Neuronal stem cell (in vitro differentiated cells): ENCODE results near the gene NKX2-4.
"Not testable (repeated sequence)": the region's sequence is repeated elsewhere in the genome, so short reads cannot be mapped to it uniquely, and the experiment has no call there.

Experiments
- DNase-seq: peaks from one replicate; pipeline ENCODE4 v3.0.0-alpha.2; 2013; ENCODE audit warnings: low spot score
- H2AFZ ChIP-seq: one replicate; pipeline ENCODE4 v1.6.1; 2013; ENCODE audit warnings: mild to moderate bottlenecking, low read length, inconsistent platforms
- H2AK5ac ChIP-seq: 2 replicates; pipeline ENCODE4 v1.6.1; 2013; ENCODE audit warnings: low read depth, mild to moderate bottlenecking, inconsistent platforms, low read length, moderate library complexity, mixed read lengths
- H2BK120ac ChIP-seq: 2 replicates; pipeline ENCODE4 v1.6.1; 2013; ENCODE audit warnings: low read depth, mild to moderate bottlenecking, inconsistent platforms, low read length, moderate library complexity, mixed read lengths
- H2BK12ac ChIP-seq: one replicate; pipeline ENCODE4 v1.6.1; 2013; ENCODE audit warnings: low read length, inconsistent platforms
- H2BK15ac ChIP-seq: 2 replicates; pipeline ENCODE4 v1.6.1; 2013; ENCODE audit warnings: mild to moderate bottlenecking, low read length, inconsistent platforms, mixed read lengths
- H2BK5ac ChIP-seq: one replicate; pipeline ENCODE4 v1.6.1; 2013; ENCODE audit warnings: inconsistent platforms, mild to moderate bottlenecking, low read length, moderate library complexity
- H3K14ac ChIP-seq: one replicate; pipeline ENCODE4 v1.6.1; 2013; ENCODE audit warnings: low read length, inconsistent platforms
- H3K18ac ChIP-seq: 2 replicates; pipeline ENCODE4 v1.6.1; 2013; ENCODE audit warnings: low read length, inconsistent platforms
- H3K23ac ChIP-seq: 2 replicates; pipeline ENCODE4 v1.6.1; 2013; ENCODE audit warnings: low read depth, mild to moderate bottlenecking, mixed read lengths, low read length, inconsistent platforms; ENCODE audit not compliant: poor library complexity
- H3K27ac ChIP-seq: replicated peaks from 3 replicates; pipeline ENCODE4 v1.5.1; 2013; ENCODE audit warnings: low read length, inconsistent platforms
- H3K27me3 ChIP-seq, 3 experiments: 2 replicates each; pipeline ENCODE4 v1.6.1; 2013; ENCODE audit warnings: low read length in 3 of 3, mild to moderate bottlenecking in 2 of 3, inconsistent platforms in 1 of 3, low read depth in 1 of 3, mixed read lengths in 1 of 3, moderate library complexity in 1 of 3; ENCODE audit not compliant: control insufficient read depth in 3 of 3, insufficient read depth in 3 of 3
- H3K36me3 ChIP-seq, 2 donors: replicated peaks in 1 of 2; 2 replicates each; pipeline ENCODE4 v1.6.1; 2013; ENCODE audit warnings: low read length in 2 of 2; ENCODE audit not compliant: control insufficient read depth in 2 of 2, insufficient read depth in 2 of 2
- H3K4ac ChIP-seq: 2 replicates; pipeline ENCODE4 v1.6.1; 2013; ENCODE audit warnings: inconsistent platforms, mild to moderate bottlenecking, low read length, moderate library complexity
- H3K4me1 ChIP-seq, 2 donors: 1 replicate in 1 of 2; 2 replicates in 1 of 2; pipeline ENCODE4 v1.6.1; 2013; ENCODE audit warnings: low read length in 2 of 2, low read depth in 1 of 2; ENCODE audit not compliant: control insufficient read depth in 2 of 2, insufficient read depth in 1 of 2
- H3K4me2 ChIP-seq: one replicate; pipeline ENCODE4 v1.6.1; 2013; ENCODE audit warnings: mild to moderate bottlenecking, low read length, inconsistent platforms; ENCODE audit not compliant: insufficient read depth, poor library complexity, severe bottlenecking
- H3K4me3 ChIP-seq, 2 donors: 2 replicates each; pipeline ENCODE4 v1.5.1; 2013; ENCODE audit warnings: low read length in 2 of 2, mild to moderate bottlenecking in 2 of 2, inconsistent platforms in 1 of 2, moderate library complexity in 1 of 2
- H3K79me1 ChIP-seq: one replicate; pipeline ENCODE4 v1.6.1; 2013; ENCODE audit warnings: low read depth, mild to moderate bottlenecking, inconsistent platforms, low read length, moderate library complexity
- H3K9ac ChIP-seq: one replicate; pipeline ENCODE4 v1.6.1; 2013; ENCODE audit warnings: mild to moderate bottlenecking, low read depth, low read length, inconsistent platforms; ENCODE audit not compliant: poor library complexity
- H3K9me3 ChIP-seq, 2 donors: replicated peaks in 1 of 2; 2 replicates each; pipeline versions ENCODE3 to v1.6.1; 2013; ENCODE audit warnings: low read length in 2 of 2, mild to moderate bottlenecking in 2 of 2, inconsistent platforms in 1 of 2, low read depth in 1 of 2, mixed read lengths in 1 of 2, moderate library complexity in 1 of 2; ENCODE audit not compliant: control insufficient read depth in 2 of 2, insufficient read depth in 1 of 2
- H4K8ac ChIP-seq: one replicate; pipeline ENCODE4 v1.6.1; 2013; ENCODE audit warnings: low read depth, mild to moderate bottlenecking, inconsistent platforms, low read length, moderate library complexity
- H4K91ac ChIP-seq: one replicate; pipeline ENCODE4 v1.6.1; 2013; ENCODE audit warnings: low read length, low read depth, mild to moderate bottlenecking, inconsistent platforms; ENCODE audit not compliant: poor library complexity
- WGBS, 2 donors: extraction: QIAGEN DNeasy Blood & Tissue Kit; methylation state at CpG; one replicate each; pipeline ENCODE4 v1.1.7; 2013; ENCODE audit warnings: missing lambda C conversion rate in 2 of 2, mixed read lengths in 1 of 2; ENCODE audit not compliant: insufficient read length in 2 of 2, insufficient replicate concordance in 1 of 2; ENCODE audit errors: extremely low coverage in 2 of 2; 5-methylcytosine and 5-hydroxymethylcytosine counted together

NKX2-4 gene

DNA sequence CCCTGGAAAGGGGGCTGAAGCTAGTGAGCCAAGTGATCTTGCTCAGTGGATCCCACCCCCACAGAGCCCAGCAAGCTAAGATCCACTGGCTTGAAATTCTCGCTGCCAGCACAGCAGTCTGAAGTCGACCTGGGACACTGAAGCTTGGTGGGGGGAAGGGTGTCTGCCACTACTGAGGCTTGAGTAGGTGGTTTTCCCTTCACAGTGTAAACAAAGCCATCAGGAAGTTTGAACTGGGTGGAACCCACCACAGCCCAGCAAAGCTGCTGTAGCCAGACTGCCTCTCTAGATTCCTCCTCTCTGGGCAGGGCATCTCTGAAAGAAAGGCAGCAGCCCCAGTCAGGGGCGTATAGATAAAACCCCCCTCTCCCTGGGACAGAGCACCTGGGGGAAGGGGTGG lies 16.7 kb upstream of the NKX2-4 start:
- H2BK120ac ChIP-seq, H3K27me3 ChIP-seq, DNase-seq, H3K36me3 ChIP-seq, H2BK15ac ChIP-seq, H3K27ac ChIP-seq, H3K18ac ChIP-seq, H3K9ac ChIP-seq, H2AFZ ChIP-seq, H3K14ac ChIP-seq, H2BK12ac ChIP-seq, H3K4me2 ChIP-seq, H2BK5ac ChIP-seq, H2AK5ac ChIP-seq, H3K4me1 ChIP-seq, H3K79me1 ChIP-seq, H3K9me3 ChIP-seq, H3K4me3 ChIP-seq, H4K91ac ChIP-seq, H3K23ac ChIP-seq, H3K4ac ChIP-seq, H4K8ac ChIP-seq: not testable (repeated sequence)
- no CpG with 5 or more reads among the region's 3 CpGs for WGBS, 2 donors

DNA sequence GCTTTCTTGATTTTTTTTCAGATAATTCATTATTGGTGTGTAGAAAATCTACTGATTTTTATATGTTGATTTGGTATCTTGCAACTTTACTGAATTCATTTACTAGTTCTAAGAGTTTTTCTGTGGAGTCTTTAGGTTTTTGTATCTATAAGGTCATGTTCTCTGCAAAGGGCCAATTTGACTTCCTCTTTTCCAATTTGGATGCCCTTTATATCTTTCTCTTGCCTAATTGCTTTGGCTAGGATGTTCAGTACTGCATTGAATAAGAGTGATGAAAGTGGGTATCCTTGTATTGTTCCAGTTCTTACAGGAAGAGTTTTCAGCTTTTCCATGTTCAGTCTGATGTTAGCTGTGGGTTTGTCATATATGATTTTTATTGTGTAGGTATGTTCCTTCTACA lies 14.4 kb upstream of the NKX2-4 start:
- Histone ChIP-seq H2BK12ac (no peak overlapping the region), H3K14ac (no peak overlapping the region), H3K27ac (no peak overlapping the region), H2AK5ac (no peak overlapping the region), H4K8ac (no peak overlapping the region), H3K4me1 (no peaks in the 10 kb centered on the region), H2AFZ (no peak overlapping the region), H3K23ac (no peak overlapping the region), H3K4ac (no peak overlapping the region), H3K9me3 (no peaks in the 10 kb centered on the region), H3K18ac (no peak overlapping the region), H3K9ac (no peak overlapping the region), H2BK15ac (no peak overlapping the region), H2BK120ac (no peak overlapping the region), H3K27me3 (no peaks in the 10 kb centered on the region), H3K36me3 (no peaks in the 10 kb centered on the region), H3K4me3 (no peak overlapping the region), H3K4me2 (no peak overlapping the region), H2BK5ac (no peak overlapping the region), H4K91ac (no peak overlapping the region), H3K79me1 (no peaks in the 10 kb centered on the region)
- no peak for DNase-seq

DNA sequence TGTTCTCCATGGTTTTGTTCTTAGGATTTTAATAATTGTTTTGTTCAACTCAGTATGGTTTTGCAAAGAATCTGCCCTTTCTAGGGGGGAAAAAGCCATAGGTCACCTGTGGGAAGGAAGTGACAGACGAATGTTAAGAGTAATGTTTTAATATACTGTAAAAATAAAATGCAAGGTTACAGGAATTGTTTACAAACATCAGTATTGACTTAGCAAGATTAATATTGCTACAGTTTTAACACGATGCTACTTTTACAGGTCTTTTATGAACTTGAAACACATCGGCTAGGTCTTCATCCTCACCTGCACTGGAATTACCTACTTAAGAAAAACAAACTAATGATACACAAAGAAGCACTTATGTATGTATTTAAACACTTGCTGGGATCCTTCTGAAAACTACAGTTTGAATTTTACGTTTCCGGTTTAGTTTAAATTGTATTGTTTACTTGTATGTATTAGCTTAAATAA lies 1.7 kb upstream of the NKX2-4 start:
- Histone ChIP-seq H2BK15ac (no peak overlapping the region), H3K14ac (no peak overlapping the region), H3K4me2 (no peak overlapping the region), H3K9ac (no peak overlapping the region), H3K18ac (no peak overlapping the region), H4K91ac (no peak overlapping the region), H3K23ac (no peak overlapping the region), H2BK5ac (no peak overlapping the region), H4K8ac (no peak overlapping the region), H3K9me3 (no peaks in the 10 kb centered on the region), H3K27ac (no peak overlapping the region), H2BK120ac (no peak overlapping the region), H2AK5ac (no peak overlapping the region), H3K4me1 (no peaks in the 10 kb centered on the region), H3K79me1 (no peaks in the 10 kb centered on the region), H3K4ac (no peak overlapping the region), H2BK12ac (no peak overlapping the region), H3K27me3 (peaks cover 26 to 96% (median 40%) of the 10 kb centered on the region in 3 experiments), H3K4me3 (no peak overlapping the region), H2AFZ (no peak overlapping the region), H3K36me3 (no peaks in the 10 kb centered on the region)
- no CpG with 5 or more reads among the region's 5 CpGs for WGBS, 2 donors
- no peak for DNase-seq

DNA sequence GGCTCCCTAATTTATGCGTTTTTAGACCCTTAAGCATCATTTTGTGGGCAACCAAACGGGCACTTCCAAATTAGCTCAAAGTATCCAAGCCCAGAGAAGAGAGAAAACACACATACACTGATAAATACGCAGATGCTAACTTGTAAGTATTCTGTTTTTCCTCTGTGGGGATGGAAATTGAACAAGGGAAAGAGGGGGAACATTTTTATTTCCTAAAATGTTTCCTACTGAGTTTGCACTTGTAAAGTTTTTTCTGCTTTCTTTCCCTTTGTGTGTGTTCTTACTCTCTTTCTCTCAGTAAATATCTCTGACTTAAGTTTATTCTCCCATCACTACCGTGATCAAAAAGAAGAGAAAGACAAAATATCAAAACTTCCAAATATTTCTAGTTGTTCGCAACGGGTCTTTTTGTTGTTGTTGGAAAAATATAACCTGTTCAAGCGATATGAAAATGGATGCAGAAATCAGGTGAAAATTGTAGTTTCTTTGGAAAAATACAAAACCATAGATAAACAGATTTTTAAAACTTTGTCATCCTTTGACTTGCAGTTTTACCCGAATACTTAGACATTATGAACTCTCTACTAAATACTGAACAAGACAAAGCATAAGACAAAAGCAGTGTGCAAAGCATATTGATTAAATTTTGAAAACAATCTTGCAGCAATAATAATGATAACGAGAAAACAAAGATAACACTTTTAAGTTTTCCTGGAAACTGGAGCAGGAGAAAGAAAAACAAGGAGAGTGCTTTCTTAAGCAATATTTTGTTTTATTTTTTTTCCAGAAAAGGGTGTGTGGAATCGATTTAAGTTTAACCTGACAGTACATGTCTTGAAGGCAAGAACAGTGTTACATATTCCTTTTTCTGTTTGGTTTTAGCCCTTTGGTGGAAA lies 1.0 kb upstream of the NKX2-4 start:
- Histone ChIP-seq H4K8ac (no peak overlapping the region), H4K91ac (no peak overlapping the region), H2AK5ac (no peak overlapping the region), H3K27me3 (peaks cover 26 to 97% (median 42%) of the 10 kb centered on the region in 3 experiments), H2BK120ac (no peak overlapping the region), H3K4me3 (no peak overlapping the region), H2BK15ac (no peak overlapping the region), H3K4me2 (no peak overlapping the region), H2BK5ac (no peak overlapping the region), H3K36me3 (no peaks in the 10 kb centered on the region), H2BK12ac (no peak overlapping the region), H3K27ac (no peak overlapping the region), H3K4ac (no peak overlapping the region), H3K23ac (no peak overlapping the region), H2AFZ (no peak overlapping the region), H3K18ac (no peak overlapping the region), H3K9ac (no peak overlapping the region), H3K14ac (no peak overlapping the region), H3K79me1 (no peaks in the 10 kb centered on the region), H3K4me1 (no peaks in the 10 kb centered on the region), H3K9me3 (no peaks in the 10 kb centered on the region)
- WGBS, 2 donors, result no CpG with 5 or more reads among the region's 10 CpGs
- DNase-seq, result no peak
